NT2/D1 (cell line): ENCODE results near the gene KLHDC7A.

Experiments used
- DNase-seq: peaks from one replicate; pipeline ENCODE4 v3.0.0-alpha.2; 2011; ENCODE audit warnings: low read depth, low spot score
- H3K27me3 ChIP-seq: 2 replicates; pipeline ENCODE4 v1.6.0; 2011; ENCODE audit warnings: mild to moderate bottlenecking; ENCODE audit not compliant: insufficient read length, insufficient read depth
- H3K36me3 ChIP-seq: 2 replicates; pipeline ENCODE4 v1.6.1; 2011; ENCODE audit warnings: mild to moderate bottlenecking, low read length, mixed read lengths; ENCODE audit not compliant: insufficient read depth, insufficient read length
- H3K4me1 ChIP-seq: 2 replicates; pipeline ENCODE4 v1.5.1; 2011; ENCODE audit not compliant: insufficient read depth, insufficient read length
- H3K4me3 ChIP-seq: 2 replicates; pipeline ENCODE4 v1.5.1; 2011; ENCODE audit warnings: low read depth; ENCODE audit not compliant: insufficient read length
- H3K9ac ChIP-seq: 2 replicates; pipeline ENCODE4 v1.6.0; 2011; ENCODE audit warnings: low read depth; ENCODE audit not compliant: insufficient read length
- H3K9me3 ChIP-seq: 2 replicates; pipeline ENCODE4 v1.5.1; 2011; ENCODE audit warnings: mild to moderate bottlenecking, low read length; ENCODE audit not compliant: insufficient read depth
- SUZ12 ChIP-seq: IDR thresholded peaks from 2 replicates; pipeline ENCODE4 v1.6.1; 2011; ENCODE audit not compliant: insufficient read length, insufficient read depth; ENCODE audit errors: extremely low read depth
- YY1 ChIP-seq: IDR thresholded peaks from 2 replicates; pipeline ENCODE4 v1.6.1; 2011; ENCODE audit not compliant: insufficient read length, insufficient read depth
- ZNF274 ChIP-seq: IDR thresholded peaks from 2 replicates; pipeline ENCODE4 v1.6.1; 2011; ENCODE audit warnings: mild to moderate bottlenecking, low read depth, low read length

Gene KLHDC7A

DNA sequence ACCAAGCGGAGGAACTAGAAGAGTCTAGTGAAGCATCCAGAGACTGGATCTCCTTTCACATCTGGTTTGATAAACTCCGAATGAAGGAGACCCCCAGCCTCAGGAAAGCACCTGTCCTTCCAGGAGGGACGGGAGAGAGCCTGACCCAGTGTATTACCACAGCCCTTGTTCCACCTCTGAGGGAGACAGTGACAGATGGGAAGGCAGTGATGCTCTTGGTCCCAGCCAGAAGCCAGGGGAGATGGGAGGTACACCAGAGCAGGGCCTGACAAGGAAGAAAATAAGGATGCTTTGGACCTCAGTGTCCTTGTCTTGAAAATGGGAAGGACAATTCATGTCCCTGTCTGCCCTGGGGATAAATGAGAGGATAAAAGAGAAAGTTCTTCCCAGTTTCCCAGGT is 3.5 kb downstream of the KLHDC7A start:
- Histone ChIP-seq H3K36me3 (peaks cover 4% of the 10 kb centered on the region), H3K9ac (no peak overlapping the region), H3K4me3 (no peak overlapping the region), H3K4me1 (peaks cover 12% of the 10 kb centered on the region), H3K9me3 (no peaks in the 10 kb centered on the region; the same call in 1 of the 2 replicates), H3K27me3 (no peaks in the 10 kb centered on the region)
- DNase-seq: no peak
- no peak for TF ChIP-seq YY1
- TF ChIP-seq ZNF274: no peak
- no peak for TF ChIP-seq SUZ12

DNA sequence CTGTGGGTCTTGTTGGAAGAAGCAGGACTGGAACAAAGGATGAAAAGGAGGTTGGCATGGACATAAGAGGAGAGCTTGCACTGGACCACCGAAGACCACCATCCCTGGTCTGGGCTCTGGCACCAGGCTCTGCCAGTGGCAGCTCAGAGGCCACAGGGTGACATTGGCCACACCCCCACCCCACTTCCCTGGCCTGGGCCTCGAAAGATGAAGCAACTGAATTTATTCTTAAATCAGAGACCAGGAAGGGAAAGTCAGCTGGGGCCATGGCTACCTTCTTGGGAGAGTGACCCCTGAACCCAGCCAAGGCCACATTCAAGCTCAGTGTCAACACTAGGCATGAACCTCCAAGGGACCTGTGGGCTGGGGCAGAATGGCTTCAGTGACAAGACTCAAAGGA is 4.0 kb downstream of the KLHDC7A start:
- H3K9me3 ChIP-seq: peaks cover 4% of the 10 kb centered on the region; the same call in 1 of the 2 replicates
- H3K4me3 ChIP-seq: no peak overlapping the region
- no peak for TF ChIP-seq YY1
- TF ChIP-seq ZNF274: no peak
- no peak for TF ChIP-seq SUZ12
- H3K27me3 ChIP-seq: no peaks in the 10 kb centered on the region
- H3K9ac ChIP-seq: no peak overlapping the region
- peaks cover 12% of the 10 kb centered on the region for H3K4me1 ChIP-seq
- H3K36me3 ChIP-seq: peaks cover 4% of the 10 kb centered on the region
- DNase-seq: no peak

DNA sequence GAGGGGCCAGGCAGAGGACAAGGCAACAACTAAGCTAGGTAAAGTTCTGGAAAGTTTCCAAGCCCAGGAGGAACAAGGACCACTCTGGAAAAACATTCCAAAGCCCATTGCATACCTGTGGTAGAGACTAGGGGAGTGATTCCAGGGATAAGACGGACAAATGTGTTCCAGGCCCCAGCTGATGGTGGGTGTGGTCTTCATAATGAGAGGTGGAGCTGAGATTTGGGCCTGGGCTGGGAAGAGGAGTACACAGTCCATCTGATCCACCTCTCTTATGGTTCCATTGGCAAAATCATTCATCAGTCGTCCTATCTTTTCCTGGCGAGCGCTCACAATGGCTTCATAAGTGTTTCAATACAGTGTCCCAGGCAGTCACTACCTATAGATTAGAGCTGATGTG is 4.5 kb downstream of the KLHDC7A start:
- Histone ChIP-seq H3K9me3 (peaks cover 9% of the 10 kb centered on the region; the same call in 1 of the 2 replicates), H3K36me3 (peaks cover 4% of the 10 kb centered on the region), H3K4me3 (no peak overlapping the region), H3K27me3 (no peaks in the 10 kb centered on the region), H3K9ac (no peak overlapping the region), H3K4me1 (peaks cover 10% of the 10 kb centered on the region)
- TF ChIP-seq YY1 (no peak), SUZ12 (no peak), ZNF274 (no peak)
- DNase-seq: no peak

DNA sequence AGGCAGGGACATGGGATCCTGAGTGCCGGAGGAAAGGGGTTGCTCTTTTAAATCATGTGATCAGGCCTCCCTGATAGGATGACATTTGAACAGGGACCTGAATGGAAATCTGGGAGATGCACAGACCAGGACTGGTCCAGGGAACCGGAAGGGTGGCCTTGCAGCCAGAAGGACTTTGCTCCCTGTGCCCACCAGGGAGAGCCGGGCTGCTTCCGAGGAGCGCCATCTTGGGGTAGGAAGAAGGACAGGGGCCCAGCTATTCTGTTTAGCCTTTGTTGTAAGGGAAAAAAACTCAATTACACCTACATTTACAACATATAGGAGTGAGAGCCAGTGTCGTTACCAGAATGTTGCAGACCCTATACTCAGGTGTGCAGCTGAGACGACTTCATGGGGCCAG is 5.5 kb downstream of the KLHDC7A start:
- Histone ChIP-seq H3K4me1 (peaks cover 7% of the 10 kb centered on the region), H3K9me3 (peaks cover 11% of the 10 kb centered on the region; the same call in 1 of the 2 replicates), H3K9ac (no peak overlapping the region), H3K4me3 (no peak overlapping the region), H3K36me3 (peaks cover 4% of the 10 kb centered on the region), H3K27me3 (no peaks in the 10 kb centered on the region)
- peak; percentile 30 for DNase-seq
- no peak for TF ChIP-seq ZNF274
- no peak for TF ChIP-seq SUZ12
- TF ChIP-seq YY1: no peak

DNA sequence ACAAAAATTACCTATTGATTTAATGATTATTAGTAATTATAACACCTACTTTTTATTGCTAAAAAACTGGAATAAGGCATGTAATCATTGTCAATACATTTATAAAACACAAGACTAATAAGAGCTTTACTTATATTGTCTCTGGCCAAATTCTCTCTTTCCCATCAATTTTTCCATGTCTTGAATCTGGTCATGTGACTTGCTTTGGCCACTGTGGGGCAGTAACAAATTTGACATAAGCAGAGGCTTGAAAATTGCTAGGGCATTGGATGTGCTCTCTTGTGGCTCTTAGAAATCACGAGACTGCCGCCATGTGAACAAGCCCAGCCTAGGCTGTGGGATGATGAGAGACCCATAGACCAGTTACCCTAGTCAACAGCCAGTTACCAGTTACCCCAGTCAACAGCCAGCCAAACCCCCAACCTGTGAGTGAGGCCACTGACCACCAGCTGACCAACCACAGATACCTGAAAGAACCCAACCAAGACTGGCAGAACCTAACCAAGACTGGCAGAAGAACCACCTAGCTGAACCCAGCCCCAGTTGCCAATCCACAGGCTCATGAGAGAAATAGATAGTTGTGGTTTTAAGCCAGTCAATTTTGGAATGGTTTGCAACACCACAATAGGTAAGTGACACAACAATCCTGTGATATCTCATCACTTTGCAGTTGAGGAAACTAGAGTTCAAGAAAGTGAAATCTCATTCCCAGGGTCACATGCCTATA is 8.8 kb downstream of the KLHDC7A start:
- TF ChIP-seq ZNF274 (no peak), YY1 (no peak), SUZ12 (no peak)

DNA sequence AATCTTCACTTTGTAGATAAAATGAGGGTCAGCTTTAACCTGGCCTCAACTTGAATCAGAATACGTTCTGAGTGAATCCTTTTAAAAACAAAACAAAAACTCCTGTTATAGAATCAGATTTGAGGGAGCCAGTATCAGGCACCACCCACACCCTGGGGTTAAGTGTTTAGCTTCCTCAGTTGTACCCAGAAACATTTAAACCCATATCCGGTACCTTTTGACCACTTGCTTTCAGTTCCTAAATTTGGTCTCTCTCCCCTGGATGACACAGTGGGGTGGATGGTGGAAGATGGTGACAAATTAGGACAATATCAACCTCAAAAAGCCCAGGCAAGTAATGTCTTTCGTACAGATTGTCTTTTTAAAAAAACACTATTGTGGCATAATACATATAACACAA is 10.4 kb downstream of the KLHDC7A start:
- Histone ChIP-seq H3K27me3 (no peaks in the 10 kb centered on the region), H3K4me3 (no peak overlapping the region), H3K9ac (no peak overlapping the region), H3K4me1 (no peaks in the 10 kb centered on the region), H3K36me3 (no peaks in the 10 kb centered on the region), H3K9me3 (peaks cover 22% of the 10 kb centered on the region; the same call in 1 of the 2 replicates)
- TF ChIP-seq YY1 (no peak), SUZ12 (no peak), ZNF274 (no peak)
- DNase-seq: no peak

More for the DNA sequence above, 8.8 kb downstream of the KLHDC7A start:
- peaks cover 2% of the 10 kb centered on the region for H3K4me1 ChIP-seq
- no peak for DNase-seq
- no peak overlapping the region for H3K4me3 ChIP-seq
- H3K27me3 ChIP-seq: no peaks in the 10 kb centered on the region
- H3K36me3 ChIP-seq: no peaks in the 10 kb centered on the region
- no peak overlapping the region for H3K9ac ChIP-seq
- H3K9me3 ChIP-seq: peaks cover 19% of the 10 kb centered on the region; the same call in 1 of the 2 replicates

DNA sequence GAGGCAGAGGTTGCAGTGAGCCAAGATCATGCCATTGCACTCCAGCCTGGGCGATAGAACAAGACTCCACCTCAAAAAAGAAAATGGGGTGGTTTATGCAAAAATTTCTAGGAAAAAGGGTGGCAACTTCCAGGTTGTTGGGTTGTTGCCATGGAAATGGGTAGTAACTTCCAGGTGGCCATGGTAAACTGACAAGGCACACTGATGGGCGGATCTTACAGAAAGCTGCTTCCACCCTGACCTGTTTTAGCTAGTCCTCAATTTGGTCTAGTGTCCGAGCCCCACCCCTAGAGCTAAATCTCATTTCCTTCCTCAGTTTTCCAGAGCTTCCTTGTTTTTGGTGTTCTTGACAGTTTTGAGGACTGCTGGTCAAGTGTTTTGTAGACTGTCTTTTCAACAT is 13.6 kb downstream of the KLHDC7A start:
- no peak for DNase-seq
- Histone ChIP-seq H3K4me1 (no peaks in the 10 kb centered on the region), H3K9me3 (peaks cover 30% of the 10 kb centered on the region; the same call in 1 of the 2 replicates), H3K9ac (no peak overlapping the region), H3K27me3 (no peaks in the 10 kb centered on the region), H3K36me3 (no peaks in the 10 kb centered on the region), H3K4me3 (no peak overlapping the region)
- no peak for TF ChIP-seq ZNF274
- TF ChIP-seq YY1: no peak
- TF ChIP-seq SUZ12: no peak
